ENCODE data around the gene CLCN3. TPM values are rescaled to one million over a fixed set of nuclear protein-coding genes. Genes with fewer than 3 reads are reported as not detected.
A peak's percentile ranks its signal among the peaks of the same experiment; 100 is the strongest.

CLCN3 gene
- total RNA-seq, 2 donors from 2014 or later, result 36.4 to 43.8 TPM

GRCh38 chr4:169619518-169619957, 840 bp upstream of the CLCN3 start:
- no peaks in the 10 kb centered on the region for H3K4me1 ChIP-seq (ENCODE audit: control insufficient read depth, insufficient read depth, low read length)
- Mint-ChIP-seq H3K27ac (peak overlapping the region; percentile 99), H3K36me3 (ENCODE audit: low read depth) (no peaks in the 10 kb centered on the region), H3K27me3 (ENCODE audit: insufficient read depth) (no peaks in the 10 kb centered on the region), H3K4me3 (peak overlapping the region; percentile 96), H3K4me1 (peaks cover 13% of the 10 kb centered on the region), H3K9me3 (no peaks in the 10 kb centered on the region)
- H3K9me3 ChIP-seq (ENCODE audit: control insufficient read depth, low read length), result no peaks in the 10 kb centered on the region
- WGBS, 2 experiments (ENCODE audit: insufficient coverage in 1 of 2, insufficient read length in 1 of 2), result 7 to 17% methylated on average over 3 to 11 of the region's 12 CpGs
- H3K36me3 ChIP-seq (ENCODE audit: control insufficient read depth, insufficient read depth, low read length), result no peaks in the 10 kb centered on the region
- H3K9ac ChIP-seq (ENCODE audit: extremely low read depth, low read length, poor library complexity, severe bottlenecking), result peak overlapping the region; percentile 81
- peak overlapping the region; percentile 21 for H3K27ac ChIP-seq (ENCODE audit: low read depth, low read length)
- no peaks in the 10 kb centered on the region for H3K27me3 ChIP-seq (ENCODE audit: control insufficient read depth, insufficient read depth, low read length, poor library complexity, severe bottlenecking)
- DNase-seq, result peak; percentile 80
- peak overlapping the region; percentile 98 for H3K4me3 ChIP-seq (ENCODE audit: low read length)
- TF ChIP-seq CTCF (conservative IDR thresholded peaks at IDR 0.05), result peak; percentile 74

DNA sequence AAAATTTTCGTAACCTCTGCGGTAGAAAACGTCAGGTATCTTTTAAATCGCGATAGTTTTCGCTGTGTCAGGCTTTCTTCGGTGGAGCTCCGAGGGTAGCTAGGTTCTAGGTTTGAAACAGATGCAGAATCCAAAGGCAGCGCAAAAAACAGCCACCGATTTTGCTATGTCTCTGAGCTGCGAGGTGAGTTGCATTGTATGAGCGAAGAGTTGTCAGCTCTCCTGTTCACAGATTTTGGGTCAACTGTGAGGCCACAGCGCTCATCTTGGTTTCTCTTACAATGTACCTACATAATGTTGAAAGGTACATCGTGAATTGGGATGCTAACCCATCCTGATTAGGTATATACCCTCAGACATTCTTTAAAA, 486 bp downstream of the CLCN3 start:
- peak overlapping the region; percentile 57 for H3K27ac ChIP-seq (ENCODE audit: low read depth, low read length)
- no peaks in the 10 kb centered on the region for H3K4me1 ChIP-seq (ENCODE audit: control insufficient read depth, insufficient read depth, low read length)
- no peaks in the 10 kb centered on the region for H3K9me3 ChIP-seq (ENCODE audit: control insufficient read depth, low read length)
- peak overlapping the region; percentile 98 for H3K4me3 ChIP-seq (ENCODE audit: low read length)
- H3K27me3 Mint-ChIP-seq (ENCODE audit: insufficient read depth), result no peaks in the 10 kb centered on the region
- peak overlapping the region; percentile 96 for H3K4me3 Mint-ChIP-seq
- WGBS, 2 experiments (ENCODE audit: insufficient coverage in 1 of 2, insufficient read length in 1 of 2), result 0 to 4% methylated on average over 6 to 14 of the region's 14 CpGs
- no peaks in the 10 kb centered on the region for H3K36me3 Mint-ChIP-seq (ENCODE audit: low read depth)
- TF ChIP-seq CTCF (conservative IDR thresholded peaks at IDR 0.05), result no peak
- H3K27me3 ChIP-seq (ENCODE audit: control insufficient read depth, insufficient read depth, low read length, poor library complexity, severe bottlenecking), result no peaks in the 10 kb centered on the region
- H3K9me3 Mint-ChIP-seq, result no peaks in the 10 kb centered on the region
- peak; percentile 68 for DNase-seq
- peak overlapping the region; percentile 98 for H3K9ac ChIP-seq (ENCODE audit: extremely low read depth, low read length, poor library complexity, severe bottlenecking)
- peak overlapping the region; percentile 99 for H3K27ac Mint-ChIP-seq
- H3K4me1 Mint-ChIP-seq, result peaks cover 17% of the 10 kb centered on the region
- H3K36me3 ChIP-seq (ENCODE audit: control insufficient read depth, insufficient read depth, low read length), result no peaks in the 10 kb centered on the region

GRCh38 chr4:169621731-169622492, 1.5 kb downstream of the CLCN3 start:
- H3K4me3 ChIP-seq (ENCODE audit: low read length), result peak overlapping the region; percentile 98
- WGBS, 2 experiments (ENCODE audit: insufficient coverage in 1 of 2, insufficient read length in 1 of 2), result 48% methylated on average over 5 of the region's 6 CpGs; no CpG with 5 or more reads in 1 of the 2 experiments
- Mint-ChIP-seq H3K9me3 (no peaks in the 10 kb centered on the region), H3K36me3 (ENCODE audit: low read depth) (no peaks in the 10 kb centered on the region), H3K27me3 (ENCODE audit: insufficient read depth) (no peaks in the 10 kb centered on the region), H3K27ac (peak overlapping the region; percentile 72), H3K4me1 (peaks cover 25% of the 10 kb centered on the region), H3K4me3 (peak overlapping the region; percentile 96)
- no peak for TF ChIP-seq CTCF (conservative IDR thresholded peaks at IDR 0.05)
- H3K9me3 ChIP-seq (ENCODE audit: control insufficient read depth, low read length), result no peaks in the 10 kb centered on the region
- no peak overlapping the region for H3K27ac ChIP-seq (ENCODE audit: low read depth, low read length)
- no peaks in the 10 kb centered on the region for H3K36me3 ChIP-seq (ENCODE audit: control insufficient read depth, insufficient read depth, low read length)
- peak overlapping the region; percentile 98 for H3K9ac ChIP-seq (ENCODE audit: extremely low read depth, low read length, poor library complexity, severe bottlenecking)
- no peaks in the 10 kb centered on the region for H3K27me3 ChIP-seq (ENCODE audit: control insufficient read depth, insufficient read depth, low read length, poor library complexity, severe bottlenecking)
- no peak for DNase-seq
- H3K4me1 ChIP-seq (ENCODE audit: control insufficient read depth, insufficient read depth, low read length), result peaks cover 1% of the 10 kb centered on the region
